Heart left ventricle (tissue), 16 donors: Measurements from ENCODE around the gene ZC3H18. TPM values are rescaled to one million over a fixed set of nuclear protein-coding genes. Genes with fewer than 3 reads are reported as not detected.
A peak's percentile ranks its signal among the peaks of the same experiment; 100 is the strongest.

ENCODE experiments used
- ATAC-seq, 4 donors: fragments of 200-7000 bp; cut with Tn5 transposase; one replicate each; pipeline ENCODE4 v1.9.1; 2020 to 2022; ENCODE audit warnings: moderate library complexity in 4 of 4, mild to moderate bottlenecking in 3 of 4, moderate number of reproducible peaks in 1 of 4
- DNase-seq, 5 donors: peaks; one replicate each; pipeline ENCODE4 v3.0.0-alpha.2; 2020
- H3K27ac ChIP-seq, 12 donors: fragments of 200-600 bp; sonication (generic) in 4 of 12; one replicate each; pipeline versions ENCODE4 v1.5.0 to v1.8.0; 2016 to 2022; ENCODE audit warnings: mild to moderate bottlenecking in 2 of 12
- H3K27me3 ChIP-seq, 9 donors: fragments of 200-600 bp; sonication (generic) in 2 of 9; one replicate each; pipeline versions ENCODE4 v1.5.1 to v1.8.0; 2016 to 2022; ENCODE audit warnings: mild to moderate bottlenecking in 3 of 9
- H3K36me3 ChIP-seq, 9 donors: fragments of 200-600 bp; sonication (generic) in 2 of 9; one replicate each; pipeline versions ENCODE4 v1.5.0 to v1.8.0; 2018 to 2022; ENCODE audit warnings: mild to moderate bottlenecking in 2 of 9
- H3K4me1 ChIP-seq, 12 donors: fragments of 200-600 bp; sonication (generic) in 4 of 12; one replicate each; pipeline versions ENCODE4 v1.5.0 to v1.8.0; 2016 to 2022; ENCODE audit warnings: mild to moderate bottlenecking in 3 of 12
- H3K4me3 ChIP-seq, 12 donors: fragments of 200-600 bp; sonication (generic) in 4 of 12; one replicate each; pipeline versions ENCODE4 v1.5.0 to v1.8.0; 2017 to 2022; ENCODE audit warnings: mild to moderate bottlenecking in 9 of 12, moderate library complexity in 4 of 12
- H3K9me3 ChIP-seq, 12 donors: fragments of 200-600 bp; sonication (generic) in 4 of 12; one replicate each; pipeline versions ENCODE4 v1.5.0 to v1.8.0; 2016 to 2022; ENCODE audit warnings: mild to moderate bottlenecking in 1 of 12
- POLR2A ChIP-seq, 2 donors: fragments of 450-650 bp; IDR thresholded peaks; one replicate each; pipeline ENCODE4 v1.6.1; 2017; ENCODE audit warnings: antibody characterized with exemption in 2 of 2, mild to moderate bottlenecking in 2 of 2, moderate library complexity in 2 of 2
- WGBS, 4 donors: extraction: QIAGEN DNeasy Blood & Tissue Kit in 2 of 4; methylation state at CpG; one replicate each; pipeline versions ENCODE4 v1.1.5 to v1.1.7; 2013 to 2018; 5-methylcytosine and 5-hydroxymethylcytosine counted together
- intact Hi-C, 10 donors: fragments of 100-400 bp; cut with DNase I; formaldehyde crosslinking; loops; one replicate each; pipeline versions ENCODE4 v1.11.1 to v1.14.2; 2022
- polyA plus RNA-seq, 2 donors: library from polyadenylated mRNA; stranded (reverse); fragments of 200-250 nt; gene quantifications; one replicate each; pipeline ENCODE4 v1.2.3, GENCODE V29; 2013
- total RNA-seq, 9 donors: library from RNA; depleted of rRNA in 2 of 9; stranded (reverse); fragments of >200 nt in 2 of 9; fragmentation: NEBNext Ultra II Directional in 3 of 9; extraction: Animal tissue kit (Norgen Biotek cat#: 25700) in 3 of 9; gene quantifications; one replicate each; pipeline versions ENCODE4 v1.1.0 to v1.2.4, GENCODE V29; 2016 to 2023
- TF ChIP-seq, protein P1 (sequence below), 12 donors: fragments of 200-600 bp; sonication (generic) in 4 of 12; IDR thresholded peaks; one replicate each; pipeline versions ENCODE4 v1.5.0 to v1.8.0; 2018 to 2022; ENCODE audit warnings: antibody characterized with exemption in 12 of 12, mild to moderate bottlenecking in 5 of 12
- donor health status: ischemic (EF 13 %, LVEDD 7.1; RV severe dilation, severe dysfunction).
- donor health status: healthy with polysubstance abuse.
- donor health status: DM: no; HTN: yes; CAD: no.
- donor health status: DM: no; HTN: no; CAD: no.
- donor health status: ischemic (EF 25% LVEDD 6.9; RV normal size, moderate dysfunction).
- donor health status: ischemic (EF 25% LVEDD 5.7; RV mildly dilated, moderate dysfunction).
- donor health status: healthy.
- donor health status: DM: yes; HTN: yes; CAD: no.
- donor health status: ischemic (EF 35%, LVEDD 5.7; RV mildly dilated, moderate dysfunction).
- donor health status: nonischemic (EF 11% LVEDD 7.7; RV severe dilation, severe dysfunction).
- donor health status: DM: yes; HTN: yes; CAD: no.
- donor health status: PGD.
- donor health status: ischemic (EF 29% LVEDD 5.4; RV normal size, mild dysfunction).
- donor health status: nonischemic (EF 23%, LVEDD 6.1; RV moderate dilation, normal function).

ZC3H18 gene
- total and polyA plus RNA-seq, 11 donors: 8.4 to 28.4 (median 21.9) TPM

DNA sequence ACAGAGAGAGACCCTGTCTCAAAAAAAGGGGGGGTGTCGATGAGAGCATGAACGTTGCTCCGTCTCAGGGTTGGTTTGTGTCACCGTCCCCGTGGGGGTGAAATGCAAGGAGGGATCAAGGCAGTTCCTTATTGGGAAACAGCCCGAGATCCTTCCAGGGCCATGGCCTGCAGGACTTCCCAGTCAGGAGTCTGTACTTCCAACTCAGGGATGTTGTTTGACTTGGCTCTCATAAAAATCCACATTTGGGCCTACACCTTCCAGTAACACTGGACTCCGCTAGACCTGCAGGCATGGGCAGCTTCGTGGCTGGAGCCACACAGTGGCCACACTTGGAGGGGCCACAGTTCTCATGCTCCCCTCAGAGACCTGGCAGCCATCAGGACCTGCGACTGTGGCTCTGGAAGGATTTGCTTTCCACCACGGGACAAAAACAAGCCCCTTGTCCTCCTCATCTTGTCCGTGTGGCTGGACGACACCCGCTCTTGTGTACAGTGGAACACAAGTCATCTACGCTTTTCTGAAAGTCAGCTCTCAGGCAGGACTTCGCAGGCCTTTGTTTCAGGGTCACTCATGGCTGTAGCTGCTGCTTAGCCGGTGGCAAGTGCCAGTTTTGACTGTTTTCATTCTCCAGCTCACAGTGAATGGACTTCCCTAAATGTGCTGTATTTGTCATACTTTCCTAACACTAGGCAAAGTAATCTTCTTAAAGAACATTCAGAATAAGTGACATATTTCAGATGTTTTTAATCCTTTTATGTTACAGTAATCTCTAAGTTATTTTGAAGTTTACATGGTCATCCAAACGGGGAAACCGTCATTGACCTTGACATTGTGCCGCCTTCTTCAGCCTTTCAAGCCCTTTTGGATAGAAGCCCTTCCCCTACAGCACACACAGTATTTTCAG lies 44.0 kb downstream of the ZC3H18 start:
- Histone ChIP-seq H3K4me3 (no peak overlapping the region), H3K36me3 (peaks cover 0 to 77% (median 49%) of the 10 kb centered on the region in 9 donors), H3K27me3 (no peaks in the 10 kb centered on the region), H3K27ac (no peak overlapping the region), H3K4me1 (peaks cover 0 to 36% (median 14%) of the 10 kb centered on the region in 12 donors), H3K9me3 (no peaks in the 10 kb centered on the region)
- WGBS, 4 donors: 79 to 83% (median 82%) methylated on average over 16 to 19 of the region's 19 CpGs
- TF ChIP-seq, protein P1, sequence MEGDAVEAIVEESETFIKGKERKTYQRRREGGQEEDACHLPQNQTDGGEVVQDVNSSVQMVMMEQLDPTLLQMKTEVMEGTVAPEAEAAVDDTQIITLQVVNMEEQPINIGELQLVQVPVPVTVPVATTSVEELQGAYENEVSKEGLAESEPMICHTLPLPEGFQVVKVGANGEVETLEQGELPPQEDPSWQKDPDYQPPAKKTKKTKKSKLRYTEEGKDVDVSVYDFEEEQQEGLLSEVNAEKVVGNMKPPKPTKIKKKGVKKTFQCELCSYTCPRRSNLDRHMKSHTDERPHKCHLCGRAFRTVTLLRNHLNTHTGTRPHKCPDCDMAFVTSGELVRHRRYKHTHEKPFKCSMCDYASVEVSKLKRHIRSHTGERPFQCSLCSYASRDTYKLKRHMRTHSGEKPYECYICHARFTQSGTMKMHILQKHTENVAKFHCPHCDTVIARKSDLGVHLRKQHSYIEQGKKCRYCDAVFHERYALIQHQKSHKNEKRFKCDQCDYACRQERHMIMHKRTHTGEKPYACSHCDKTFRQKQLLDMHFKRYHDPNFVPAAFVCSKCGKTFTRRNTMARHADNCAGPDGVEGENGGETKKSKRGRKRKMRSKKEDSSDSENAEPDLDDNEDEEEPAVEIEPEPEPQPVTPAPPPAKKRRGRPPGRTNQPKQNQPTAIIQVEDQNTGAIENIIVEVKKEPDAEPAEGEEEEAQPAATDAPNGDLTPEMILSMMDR (IDR thresholded peaks at IDR 0.05): no peak
- TF ChIP-seq POLR2A (IDR thresholded peaks at IDR 0.05): no peak
- ATAC-seq (peak in 1 of 4 donors; percentile 40), DNase-seq (no peak)
- intact Hi-C loops: no loop called here

DNA sequence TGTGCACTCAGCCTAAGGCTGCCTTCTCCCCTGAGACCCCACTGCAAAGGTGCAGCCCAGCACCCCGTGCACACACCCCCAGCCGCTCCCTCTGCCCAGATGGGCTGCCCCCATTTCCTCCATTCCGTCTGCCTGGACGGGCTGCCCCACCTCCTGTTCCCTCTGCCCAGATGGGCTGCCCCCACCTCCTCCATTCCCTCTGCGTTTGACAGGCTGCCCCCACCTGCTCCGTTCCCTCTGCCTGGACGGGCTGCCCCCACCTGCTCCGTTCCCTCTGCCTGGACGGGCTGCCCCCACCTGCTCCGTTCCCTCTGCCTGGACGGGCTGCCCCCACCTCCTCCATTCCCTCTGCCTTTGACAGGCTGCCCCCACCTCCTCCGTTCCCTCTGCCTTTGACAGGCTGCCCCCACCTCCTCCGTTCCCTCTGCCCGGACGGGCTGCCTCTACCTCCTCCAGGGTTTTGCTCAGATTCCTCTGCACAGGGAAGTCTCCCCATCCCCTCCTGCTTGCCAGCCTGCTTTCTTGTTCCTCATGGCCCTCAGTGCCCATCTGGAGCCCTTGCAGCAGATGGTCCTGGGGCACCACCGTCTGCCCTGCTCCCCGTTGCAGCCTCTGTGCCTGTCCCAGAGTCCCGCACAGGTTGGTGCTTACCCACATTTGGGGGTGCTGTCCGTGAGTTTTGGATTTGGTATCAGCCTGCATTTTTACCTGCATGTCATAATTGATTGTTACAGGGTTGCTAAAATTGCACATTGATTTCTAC lies 44.8 kb downstream of the ZC3H18 start:
- no peak for DNase-seq
- Histone ChIP-seq H3K4me3 (no peak overlapping the region), H3K9me3 (no peaks in the 10 kb centered on the region), H3K36me3 (peaks cover 0 to 69% (median 43%) of the 10 kb centered on the region in 9 donors), H3K27me3 (no peaks in the 10 kb centered on the region), H3K4me1 (peaks cover 0 to 44% (median 14%) of the 10 kb centered on the region in 12 donors), H3K27ac (no peak overlapping the region)
- TF ChIP-seq, protein P1 (IDR thresholded peaks at IDR 0.05): no peak
- TF ChIP-seq POLR2A (IDR thresholded peaks at IDR 0.05): no peak
- no peak for ATAC-seq
- intact Hi-C loops: no loop called here
- WGBS, 4 donors: 89 to 93% (median 90%) methylated on average over 19 of the region's 19 CpGs

DNA sequence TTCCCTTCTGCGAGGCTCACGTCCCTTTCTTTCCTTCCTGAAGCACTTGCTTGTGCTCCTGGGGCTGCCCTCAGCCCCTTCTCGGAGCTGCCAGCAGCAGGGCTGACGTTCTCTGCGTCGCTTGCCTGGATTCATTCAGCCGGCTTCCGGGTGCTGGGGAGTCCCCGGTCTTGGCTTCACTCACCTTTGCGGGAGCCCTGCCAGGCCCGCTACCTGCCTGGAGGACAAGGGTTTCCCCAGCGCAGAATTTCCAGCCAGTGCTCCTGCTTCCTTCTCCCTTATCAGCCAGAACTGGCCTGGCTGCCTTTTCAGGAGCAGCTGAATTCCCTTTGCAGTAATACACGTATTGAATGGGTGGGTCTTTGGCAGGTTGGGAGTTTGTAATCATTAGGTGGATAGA lies 46.1 kb downstream of the ZC3H18 start:
- no peak overlapping the region for H3K27ac ChIP-seq
- no peaks in the 10 kb centered on the region for H3K27me3 ChIP-seq
- H3K9me3 ChIP-seq: no peaks in the 10 kb centered on the region
- H3K36me3 ChIP-seq: peaks cover 0 to 56% (median 30%) of the 10 kb centered on the region in 9 donors
- H3K4me3 ChIP-seq: no peak overlapping the region
- peaks cover 0 to 45% (median 14%) of the 10 kb centered on the region in 12 donors for H3K4me1 ChIP-seq
- 55 to 80% (median 59%) methylated on average over 13 of the region's 13 CpGs for WGBS, 4 donors
- DNase-seq (no peak), ATAC-seq (peak in 2 of 4 donors; percentile 7 to 32)
- TF ChIP-seq POLR2A (IDR thresholded peaks at IDR 0.05): no peak
- TF ChIP-seq, protein P1 (IDR thresholded peaks at IDR 0.05): no peak
- intact Hi-C loops: no loop called here

DNA sequence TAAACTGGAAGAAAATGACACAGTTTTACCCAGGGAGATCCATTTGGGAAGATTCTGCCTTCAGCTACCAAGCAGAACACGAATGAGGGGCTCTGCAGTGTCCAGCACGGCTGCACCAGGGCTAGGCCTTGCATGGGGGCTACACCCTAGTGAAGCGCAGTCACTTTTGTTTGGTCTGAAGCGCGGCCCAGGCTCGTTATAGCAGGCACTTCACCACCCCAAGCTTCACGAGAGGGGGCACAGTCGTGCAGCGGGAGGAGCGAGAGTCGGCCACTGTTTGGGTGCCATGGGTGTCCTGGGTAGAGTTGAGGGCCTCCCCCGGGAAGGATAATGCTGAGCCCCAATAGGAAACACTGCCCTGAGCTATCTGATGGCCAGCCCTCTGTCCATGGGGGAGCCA lies 46.5 kb downstream of the ZC3H18 start:
- H3K9me3 ChIP-seq: no peaks in the 10 kb centered on the region
- no peak overlapping the region for H3K4me3 ChIP-seq
- H3K27me3 ChIP-seq: no peaks in the 10 kb centered on the region
- TF ChIP-seq, protein P1 (IDR thresholded peaks at IDR 0.05): no peak
- no peak for TF ChIP-seq POLR2A (IDR thresholded peaks at IDR 0.05)
- peaks cover 0 to 45% (median 14%) of the 10 kb centered on the region in 12 donors for H3K4me1 ChIP-seq
- H3K27ac ChIP-seq: no peak overlapping the region
- H3K36me3 ChIP-seq: peaks cover 0 to 56% (median 26%) of the 10 kb centered on the region in 9 donors
- no peak for DNase-seq
- no peak for ATAC-seq
- WGBS, 4 donors: 85 to 96% (median 95%) methylated on average over 12 of the region's 12 CpGs
- intact Hi-C loops: no loop called here
